ENCODE data around the gene CTSL. TPM values are rescaled to one million over a fixed set of nuclear protein-coding genes. Genes with fewer than 3 reads are reported as not detected.

CTSL gene
- total and polyA plus RNA-seq, 4 donors: 156 to 210 (median 180) TPM

- H3K4me3 ChIP-seq (ENCODE audit: low read depth in 1 of 3, low read length in 3 of 3): no peak overlapping the region
- no peaks in the 10 kb centered on the region for H3K4me1 ChIP-seq (ENCODE audit: control insufficient read depth in 4 of 4, insufficient read depth in 4 of 4, low read length in 3 of 4)
- TF ChIP-seq MAX (IDR thresholded peaks at IDR 0.05) (no peak), FOXA1 (IDR thresholded peaks at IDR 0.05) (no peak), TAF1 (conservative IDR thresholded peaks at IDR 0.05) (no peak), RXRA (IDR thresholded peaks at IDR 0.05) (no peak), REST (IDR thresholded peaks at IDR 0.05) (no peak), YY1 (IDR thresholded peaks at IDR 0.05) (no peak)
- 98% methylated on average over 4 of the region's 4 CpGs for WGBS
- H3K9me3 ChIP-seq (ENCODE audit: control insufficient read depth in 4 of 4, low read length in 3 of 4): no peaks in the 10 kb centered on the region
- H3K9ac ChIP-seq (ENCODE audit: low read depth in 1 of 2, low read length in 2 of 2): no peak overlapping the region
- no peaks in the 10 kb centered on the region for H3K27me3 ChIP-seq (ENCODE audit: control insufficient read depth in 4 of 4, insufficient read depth in 4 of 4, low read length in 3 of 4)
- no peak overlapping the region for H3K27ac ChIP-seq (ENCODE audit: low read depth in 1 of 2, low read length in 2 of 2)
- H3K36me3 ChIP-seq (ENCODE audit: control insufficient read depth in 4 of 4, insufficient read depth in 3 of 4, low read depth in 1 of 4, low read length in 3 of 4): no peaks in the 10 kb centered on the region
- DNase-seq (ENCODE audit: low spot score): no peak
These were observed 53.1 kb downstream of the CTSL start for GRCh38 chr9:87778996-87779395.

Other genes starting within 250 kb of the CTSL start
- gene DAPK1, start 228.3 kb upstream of the CTSL start, total RNA-seq: 10 to 100 TPM; 25.4 to 40.8 TPM
- gene DAPK1, start 228.3 kb upstream of the CTSL start, polyA plus RNA-seq: 10 to 100 TPM; 14.0 to 18.2 TPM
- gene SPATA31E1, start 156.8 kb downstream of the CTSL start, total RNA-seq: not detected
- not detected for gene SPATA31E1, start 156.8 kb downstream of the CTSL start, polyA plus RNA-seq
- under 1 TPM in 1 of 2 donors, not detected in 1; 0.05 TPM for gene SPATA31C1, start 191.8 kb downstream of the CTSL start, total RNA-seq
- gene SPATA31C1, start 191.8 kb downstream of the CTSL start, polyA plus RNA-seq: not detected
- gene CDK20, start 248.4 kb downstream of the CTSL start, total RNA-seq: 1 to 10 TPM in 1 of 2 donors, under 1 TPM in 1; 0.42 to 3.7 TPM
- 1 to 10 TPM; 1.2 to 2.9 TPM for gene CDK20, start 248.4 kb downstream of the CTSL start, polyA plus RNA-seq

All from liver (tissue), 9 donors.